A549 (cell line): ENCODE results near the gene MBD3.

Source experiments
- CTCF ChIP-seq: fragments of >200 bp; sonication (Bioruptor Twin); formaldehyde crosslinking; IDR thresholded peaks from 3 replicates; pipeline ENCODE4 v1.5.1; 2016
- JUN ChIP-seq, 2 experiments: fragments of >200 bp; sonication (Bioruptor Twin); formaldehyde crosslinking; IDR thresholded peaks; 2 replicates in 1 of 2; 3 replicates in 1 of 2; pipeline ENCODE4 v1.6.1; 2016 to 2017
- NFE2L2 ChIP-seq: fragments of 150-350 bp; conservative IDR thresholded peaks from 2 replicates; pipeline ENCODE4 v1.6.1; 2014; ENCODE audit warnings: low read length
- TP53 ChIP-seq: fragments of 250-450 bp; sonication (Bioruptor Pico); IDR thresholded peaks from 2 replicates; pipeline ENCODE4 v1.5.0; 2021; ENCODE audit warnings: mild to moderate bottlenecking, moderate library complexity

DNA sequence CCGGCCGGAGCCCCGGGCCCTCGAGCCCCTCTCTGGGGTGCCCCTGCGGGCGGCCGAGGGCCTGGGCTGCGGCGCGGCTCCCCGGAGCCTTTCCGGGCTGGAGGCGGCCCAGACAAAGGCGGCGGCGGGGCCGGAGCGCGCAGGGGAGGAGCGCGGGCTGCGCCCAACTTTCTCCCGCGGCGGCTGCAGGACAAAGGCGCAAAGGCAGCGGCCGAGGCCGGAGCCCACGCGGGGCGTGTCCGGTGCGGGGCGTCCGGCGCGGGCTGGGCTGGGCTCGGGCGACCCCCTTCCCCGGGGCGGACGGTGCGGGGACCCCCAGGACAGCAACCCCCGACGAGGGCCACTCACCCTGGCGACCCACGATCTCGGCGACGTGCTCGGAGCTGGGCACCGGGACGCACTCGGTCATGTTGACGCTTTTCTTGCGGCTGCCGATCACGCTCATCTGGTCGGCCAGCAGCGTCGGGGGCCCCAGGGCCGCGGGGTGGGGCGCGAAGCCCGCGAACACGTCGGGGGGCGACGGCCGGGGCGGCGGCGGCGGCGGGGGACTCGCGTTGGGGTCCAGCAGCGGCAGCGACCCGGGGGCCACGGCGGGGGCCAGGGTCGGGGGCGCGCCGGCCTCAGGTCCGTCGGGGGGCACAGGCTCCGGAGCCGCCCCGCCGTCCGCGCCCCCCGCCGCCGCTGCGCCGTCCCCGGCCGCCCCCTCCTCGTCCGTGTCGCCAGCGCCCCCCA lies 25.4 kb downstream of the MBD3 start:
- TF ChIP-seq NFE2L2 (no peak), TP53 (CRISPR knock-in tag) (no peak), JUN (IDR thresholded peaks at IDR 0.05) (no peak), CTCF (no peak)
